PC-9 (cell line): Measurements from ENCODE around the gene MAGI2. TPM values are rescaled to one million over a fixed set of nuclear protein-coding genes. Genes with fewer than 3 reads are reported as not detected.

Source experiments
- BruUV-seq: library from RNA; stranded (reverse); fragments of 400-500 nt; replicated peaks from 2 replicates; lab custom pipeline; 2021; lab: Mats Ljungman, UMichigan
- CTCF ChIA-PET: fragments of 300-600 bp; sonication (Branson Sonifier 250); formaldehyde crosslinking; loops from one replicate; lab custom pipeline; 2022; ENCODE audit warnings: antibody characterized with exemption; lab: Charles Lee
- POLR2A ChIA-PET: fragments of 300-600 bp; sonication (Branson Sonifier 250); formaldehyde crosslinking; loops from one replicate; lab custom pipeline; 2022; ENCODE audit warnings: antibody characterized with exemption; ENCODE audit not compliant: unreplicated experiment; lab: Charles Lee
- DNase-seq, 2 experiments: peaks; one replicate each; pipeline versions ENCODE4 v3.0.0 to v3.0.0-alpha.2; 2015 to 2022; ENCODE audit warnings: mixed read lengths in 1 of 2
- H2AFZ ChIP-seq: fragments of 200-600 bp; sonication (generic); 2 replicates; pipeline ENCODE4 v1.8.1; 2017; ENCODE audit warnings: antibody characterized with exemption
- H3F3A ChIP-seq: fragments of 200-600 bp; sonication (generic); 2 replicates; pipeline ENCODE4 v1.8.1; 2017; ENCODE audit warnings: antibody characterized with exemption, mild to moderate bottlenecking, low read depth; ENCODE audit not compliant: insufficient read depth
- H3K27ac ChIP-seq: fragments of 200-600 bp; sonication (generic); 2 replicates; pipeline ENCODE4 v1.6.1; 2016; ENCODE audit warnings: mixed run types
- H3K27me3 ChIP-seq: fragments of 200-600 bp; sonication (generic); 2 replicates; pipeline ENCODE4 v1.6.1; 2016; ENCODE audit warnings: low read depth, mixed run types; ENCODE audit not compliant: insufficient read depth
- H3K36me3 ChIP-seq: fragments of 200-600 bp; sonication (generic); 2 replicates; pipeline ENCODE4 v1.6.1; 2016; ENCODE audit warnings: low read depth, mixed run types
- H3K4me1 ChIP-seq: fragments of 200-600 bp; sonication (generic); replicated peaks from 2 replicates; pipeline ENCODE4 v1.6.1; 2016; ENCODE audit warnings: mixed run types; ENCODE audit not compliant: insufficient read depth
- H3K4me2 ChIP-seq: fragments of 200-600 bp; sonication (generic); 2 replicates; pipeline ENCODE4 v1.6.1; 2017; ENCODE audit warnings: mixed run types
- H3K4me3 ChIP-seq: fragments of 200-600 bp; sonication (generic); 2 replicates; pipeline ENCODE4 v1.6.1; 2016; ENCODE audit warnings: mixed run types
- H3K79me2 ChIP-seq: fragments of 200-600 bp; sonication (generic); 2 replicates; pipeline ENCODE4 v1.6.1; 2017; ENCODE audit warnings: low read depth, mixed run types
- H3K9me2 ChIP-seq: fragments of 200-600 bp; sonication (generic); 2 replicates; pipeline ENCODE4 v1.8.1; 2017; ENCODE audit warnings: mild to moderate bottlenecking; ENCODE audit not compliant: insufficient read depth
- H3K9me3 ChIP-seq: fragments of 200-600 bp; sonication (generic); 2 replicates; pipeline ENCODE4 v1.8.1; 2016; ENCODE audit warnings: low read depth; ENCODE audit not compliant: insufficient read depth
- H4K20me1 ChIP-seq: fragments of 200-600 bp; sonication (generic); 2 replicates; pipeline ENCODE4 v1.8.1; 2017; ENCODE audit not compliant: insufficient read depth
- EZH2 ChIP-seq: fragments of 200-600 bp; sonication (generic); IDR thresholded peaks from 2 replicates; pipeline ENCODE4 v1.8.0; 2017; ENCODE audit warnings: antibody characterized with exemption, low read depth
- intact Hi-C: fragments of 100-400 bp; cut with micrococcal nuclease; formaldehyde crosslinking; loops from one replicate; pipeline ENCODE4 v1.10.0; 2022; ENCODE audit not compliant: unreplicated experiment
- total RNA-seq: library from RNA; stranded (reverse); gene quantifications from 2 replicates; pipeline ENCODE4 v1.2.3, GENCODE V29; 2021
- TF ChIP-seq, protein P1 (sequence below): fragments of 200-600 bp; sonication (generic); conservative IDR thresholded peaks from 2 replicates; pipeline ENCODE4 v1.6.1; 2017; ENCODE audit warnings: mixed run types, antibody characterized with exemption, mild to moderate bottlenecking, moderate library complexity

MAGI2 gene
- total RNA-seq, 1 experiment from 2014 or later, result 0.92 TPM

DNA sequence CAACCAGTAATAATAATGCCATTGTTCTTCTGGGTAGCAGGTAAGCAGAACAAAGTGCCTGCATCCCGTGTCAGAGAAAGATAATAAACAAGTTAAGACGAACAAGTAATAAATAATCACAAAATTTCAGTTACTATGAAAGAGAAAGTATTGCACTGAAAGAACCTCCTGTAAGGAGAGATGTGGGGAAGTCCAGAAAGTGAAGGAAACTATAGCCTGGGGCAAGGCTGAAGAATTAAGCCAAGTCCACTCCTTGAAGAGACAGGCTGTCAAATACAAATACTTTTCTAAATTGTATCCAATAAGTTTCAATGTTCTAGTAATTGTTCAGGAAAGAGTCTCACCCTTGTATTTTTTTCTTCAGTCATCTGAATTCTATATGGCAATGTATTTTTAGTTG is 611.4 kb downstream of the MAGI2 start:
- Histone ChIP-seq H3K9me2 (no peaks in the 10 kb centered on the region; the same call in 1 of the 2 replicates), H3K4me3 (no peak overlapping the region), H3F3A (no peaks in the 10 kb centered on the region), H2AFZ (no peak overlapping the region), H3K27ac (no peak overlapping the region), H3K9me3 (no peaks in the 10 kb centered on the region), H3K4me1 (no peaks in the 10 kb centered on the region), H3K36me3 (no peaks in the 10 kb centered on the region), H3K27me3 (no peaks in the 10 kb centered on the region), H3K79me2 (no peaks in the 10 kb centered on the region), H3K4me2 (no peak overlapping the region), H4K20me1 (no peaks in the 10 kb centered on the region)
- ChIA-PET POLR2A (no interaction called here), CTCF (no interaction called here)
- BruUV-seq, result no TSS peak
- TF ChIP-seq, protein P1, sequence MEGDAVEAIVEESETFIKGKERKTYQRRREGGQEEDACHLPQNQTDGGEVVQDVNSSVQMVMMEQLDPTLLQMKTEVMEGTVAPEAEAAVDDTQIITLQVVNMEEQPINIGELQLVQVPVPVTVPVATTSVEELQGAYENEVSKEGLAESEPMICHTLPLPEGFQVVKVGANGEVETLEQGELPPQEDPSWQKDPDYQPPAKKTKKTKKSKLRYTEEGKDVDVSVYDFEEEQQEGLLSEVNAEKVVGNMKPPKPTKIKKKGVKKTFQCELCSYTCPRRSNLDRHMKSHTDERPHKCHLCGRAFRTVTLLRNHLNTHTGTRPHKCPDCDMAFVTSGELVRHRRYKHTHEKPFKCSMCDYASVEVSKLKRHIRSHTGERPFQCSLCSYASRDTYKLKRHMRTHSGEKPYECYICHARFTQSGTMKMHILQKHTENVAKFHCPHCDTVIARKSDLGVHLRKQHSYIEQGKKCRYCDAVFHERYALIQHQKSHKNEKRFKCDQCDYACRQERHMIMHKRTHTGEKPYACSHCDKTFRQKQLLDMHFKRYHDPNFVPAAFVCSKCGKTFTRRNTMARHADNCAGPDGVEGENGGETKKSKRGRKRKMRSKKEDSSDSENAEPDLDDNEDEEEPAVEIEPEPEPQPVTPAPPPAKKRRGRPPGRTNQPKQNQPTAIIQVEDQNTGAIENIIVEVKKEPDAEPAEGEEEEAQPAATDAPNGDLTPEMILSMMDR, result no peak
- TF ChIP-seq EZH2, result no peak
- no peak for DNase-seq
- intact Hi-C loops, result no loop called here

DNA sequence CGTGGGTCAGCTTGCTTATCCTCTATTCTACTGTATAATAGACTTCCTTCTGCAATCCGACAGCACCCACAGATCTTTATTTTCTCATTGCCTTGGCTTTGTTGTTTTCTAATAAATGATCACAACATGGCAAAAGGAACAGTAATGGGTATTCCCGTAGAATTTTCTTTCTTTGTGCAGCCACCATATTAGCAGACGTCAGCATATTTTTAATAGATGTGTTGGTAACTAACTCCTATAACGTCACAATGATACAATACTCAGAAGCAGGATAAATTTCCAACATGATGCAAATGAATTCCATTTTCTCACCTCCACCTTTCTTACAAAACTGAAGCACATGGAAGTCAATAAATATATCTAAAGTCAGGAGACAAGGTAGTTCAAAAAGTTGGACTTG is 617.6 kb downstream of the MAGI2 start:
- Histone ChIP-seq H3K9me2 (no peaks in the 10 kb centered on the region; the same call in 1 of the 2 replicates), H2AFZ (no peak overlapping the region), H3K27ac (no peak overlapping the region), H3K79me2 (no peaks in the 10 kb centered on the region), H4K20me1 (no peaks in the 10 kb centered on the region), H3K27me3 (no peaks in the 10 kb centered on the region), H3K9me3 (no peaks in the 10 kb centered on the region), H3F3A (no peaks in the 10 kb centered on the region), H3K4me1 (no peaks in the 10 kb centered on the region), H3K4me3 (no peak overlapping the region), H3K36me3 (no peaks in the 10 kb centered on the region), H3K4me2 (no peak overlapping the region)
- no peak for DNase-seq
- intact Hi-C loops, result no loop called here
- TF ChIP-seq EZH2, result no peak
- TF ChIP-seq, protein P1, result no peak
- ChIA-PET POLR2A (no interaction called here), CTCF (no interaction called here)
- no TSS peak for BruUV-seq

DNA sequence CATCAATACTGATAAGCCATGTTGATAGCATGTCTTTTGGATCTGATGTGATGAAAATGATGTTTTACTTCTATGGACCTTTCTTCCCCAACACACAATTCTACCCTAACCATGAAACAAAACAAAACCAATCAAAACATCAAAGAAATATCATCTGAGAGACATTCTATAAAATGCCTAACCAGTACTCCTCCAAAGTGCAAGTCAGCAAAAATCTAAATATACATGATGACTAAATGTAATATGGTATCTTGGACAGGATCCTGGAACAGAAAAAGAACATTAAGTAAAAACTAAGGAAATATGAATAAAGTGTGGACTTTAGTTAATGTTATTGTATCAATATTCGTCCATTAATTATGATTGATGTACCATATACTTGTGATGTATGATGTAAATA is 625.1 kb downstream of the MAGI2 start:
- ChIA-PET POLR2A (no interaction called here), CTCF (no interaction called here)
- Histone ChIP-seq H3K4me3 (no peak overlapping the region), H2AFZ (no peak overlapping the region), H3K36me3 (no peaks in the 10 kb centered on the region), H3K9me3 (no peaks in the 10 kb centered on the region), H3F3A (no peaks in the 10 kb centered on the region), H3K79me2 (no peaks in the 10 kb centered on the region), H3K9me2 (no peaks in the 10 kb centered on the region), H3K4me1 (no peaks in the 10 kb centered on the region), H3K4me2 (no peak overlapping the region), H3K27ac (no peak overlapping the region), H3K27me3 (no peaks in the 10 kb centered on the region), H4K20me1 (no peaks in the 10 kb centered on the region)
- DNase-seq, result no peak
- intact Hi-C loops, result no loop called here
- TF ChIP-seq EZH2, result no peak
- TF ChIP-seq, protein P1, result no peak
- no TSS peak for BruUV-seq
